Stimulated activated CD4-positive, alpha-beta T cell treated with anti-CD3 and anti-CD28 coated beads, Interleukin-2, amount 100 ng/mL, for 24 hours (primary cell): ENCODE measurements around the gene S100A7A.

Experiments used
- DNase-seq, 2 donors: peaks; one replicate each; pipeline ENCODE4 v3.0.0-alpha.2; 2020

S100A7A gene

DNA sequence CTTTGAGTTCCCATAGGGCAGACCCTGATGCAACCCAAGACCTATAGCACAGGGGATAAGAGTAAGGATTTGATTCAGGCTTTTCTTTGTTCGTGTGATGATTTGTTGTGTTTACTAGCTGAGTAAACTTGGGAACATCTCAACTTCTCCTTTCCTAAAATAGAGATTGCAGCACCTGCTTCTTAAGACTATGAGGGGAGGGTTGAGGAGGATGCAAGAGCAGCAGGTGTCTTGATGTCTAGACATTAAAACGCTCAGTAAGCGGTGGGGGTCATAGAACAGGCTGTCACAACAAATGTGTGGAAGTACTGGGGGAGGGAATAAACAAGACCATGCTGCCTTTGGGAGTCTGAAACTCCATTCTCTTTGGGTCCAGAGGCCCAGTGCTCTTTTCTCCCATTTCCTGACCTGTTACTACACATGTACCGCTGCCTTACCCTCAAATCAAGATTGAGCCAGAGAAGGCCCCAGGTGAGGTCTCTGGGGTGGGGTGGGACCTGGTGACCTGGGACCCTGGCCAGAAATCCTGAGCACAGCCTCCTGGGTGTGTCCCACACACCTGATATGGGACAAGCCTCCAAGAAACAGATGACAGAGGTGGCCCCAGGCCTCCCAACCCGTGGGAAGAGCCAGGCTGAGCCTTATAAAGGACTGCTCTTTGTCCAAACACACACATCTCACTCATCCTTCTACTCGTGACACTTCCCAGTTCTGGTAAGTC lies at the start of gene S100A7A:
TSS of gene S100A7A (plus strand) at position 671 of the 721 bp plus-strand sequence. CDS start 1,563 bp downstream, outside the sequence.
- no peak for DNase-seq

DNA sequence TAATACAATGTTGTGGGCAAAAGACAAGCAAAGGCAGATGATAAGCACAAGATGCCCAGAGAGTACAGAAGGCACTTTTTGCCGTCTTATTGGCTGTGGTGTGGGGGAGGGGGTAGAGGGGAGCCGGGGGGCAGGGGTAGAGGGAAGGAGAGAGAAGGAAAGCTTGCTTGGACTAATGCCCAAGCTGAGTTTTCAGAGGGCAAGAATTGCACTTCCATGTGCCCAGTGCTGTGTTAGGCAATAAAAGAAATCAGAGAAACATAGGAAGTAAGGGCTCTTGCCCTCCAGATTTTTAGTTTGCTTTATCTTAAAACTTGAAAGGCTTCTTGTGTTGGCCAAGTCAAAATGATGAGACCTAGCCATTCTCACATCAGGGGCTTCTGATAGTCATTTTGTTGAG lies 49.2 kb upstream of the S100A7A start:
- DNase-seq = no peak

DNA sequence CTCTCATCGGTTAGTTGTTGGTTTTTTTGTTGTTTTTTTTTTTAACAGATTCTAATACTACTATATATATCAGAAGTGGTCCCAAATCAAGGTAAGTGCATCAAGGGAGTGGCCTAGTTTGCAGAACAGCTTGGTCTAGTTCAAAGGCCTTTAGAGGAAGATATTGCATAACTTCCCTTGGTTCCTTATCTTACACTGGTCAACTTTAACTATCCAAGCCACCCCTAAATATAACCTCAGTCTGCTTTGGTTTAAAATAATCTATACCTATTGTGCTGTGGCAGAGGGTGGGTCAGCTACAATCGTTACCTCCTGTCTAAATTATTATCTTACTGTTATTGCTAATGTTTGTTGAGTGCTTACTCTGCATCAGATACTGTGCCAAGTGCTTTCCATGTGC lies 47.8 kb upstream of the S100A7A start:
- DNase-seq = no peak

DNA sequence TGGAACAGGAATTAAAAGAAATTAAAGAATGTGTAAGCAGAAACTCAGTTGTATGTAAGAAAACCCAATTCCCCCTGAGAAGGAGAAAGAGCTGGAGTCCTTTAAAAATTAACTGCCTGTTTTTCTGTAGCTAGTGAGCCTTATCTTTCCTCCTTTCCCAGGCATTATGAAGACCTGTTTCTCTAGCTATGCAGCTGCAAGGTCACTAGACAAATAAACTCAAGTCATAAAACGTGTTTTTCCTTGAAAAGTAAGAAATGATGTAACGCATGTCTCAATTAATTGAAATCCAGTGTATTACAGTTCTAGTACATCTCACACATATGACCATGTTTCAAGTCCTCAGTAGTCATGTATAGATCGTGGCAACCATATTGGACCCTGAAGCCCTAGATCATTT lies 46.2 kb upstream of the S100A7A start:
- no peak for DNase-seq

DNA sequence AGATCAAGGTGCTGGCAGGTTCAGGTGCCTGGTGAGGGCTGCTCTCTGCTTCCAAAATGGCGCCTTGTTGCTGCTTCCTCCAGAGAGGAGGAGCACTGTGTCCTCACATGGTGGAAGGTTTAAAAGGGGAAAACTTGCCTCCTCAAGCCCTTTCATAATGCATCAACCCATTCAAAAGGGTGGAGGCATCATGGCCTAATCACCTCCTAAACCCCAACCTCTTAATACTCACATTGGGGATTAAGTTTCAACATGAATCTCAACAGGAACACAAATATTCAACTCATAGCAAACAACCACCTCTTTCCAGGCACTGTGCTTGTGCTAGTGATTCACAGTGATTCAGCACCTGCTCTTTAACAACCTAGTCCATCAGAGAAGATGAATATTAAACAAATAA lies 45.1 kb upstream of the S100A7A start:
- no peak for DNase-seq

DNA sequence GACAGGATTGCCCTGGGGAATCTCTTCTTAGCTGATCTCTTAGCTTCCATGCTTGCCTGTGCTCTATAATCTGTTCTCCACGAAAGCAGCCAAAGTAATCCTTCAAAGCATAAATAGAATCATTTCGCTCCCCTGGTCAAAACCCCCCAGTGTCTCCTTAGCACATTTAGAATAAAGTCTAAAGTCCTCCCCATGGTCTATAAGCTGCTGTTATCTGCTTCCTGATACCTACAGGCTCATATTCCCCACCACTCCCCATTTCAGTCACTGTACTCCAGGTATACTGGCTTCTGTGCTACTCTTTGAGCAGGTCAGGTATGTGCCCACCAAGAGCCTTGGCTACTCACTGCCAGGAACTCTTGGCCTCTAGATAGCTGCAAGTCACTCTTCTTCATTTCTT lies 43.7 kb upstream of the S100A7A start:
- DNase-seq = no peak

DNA sequence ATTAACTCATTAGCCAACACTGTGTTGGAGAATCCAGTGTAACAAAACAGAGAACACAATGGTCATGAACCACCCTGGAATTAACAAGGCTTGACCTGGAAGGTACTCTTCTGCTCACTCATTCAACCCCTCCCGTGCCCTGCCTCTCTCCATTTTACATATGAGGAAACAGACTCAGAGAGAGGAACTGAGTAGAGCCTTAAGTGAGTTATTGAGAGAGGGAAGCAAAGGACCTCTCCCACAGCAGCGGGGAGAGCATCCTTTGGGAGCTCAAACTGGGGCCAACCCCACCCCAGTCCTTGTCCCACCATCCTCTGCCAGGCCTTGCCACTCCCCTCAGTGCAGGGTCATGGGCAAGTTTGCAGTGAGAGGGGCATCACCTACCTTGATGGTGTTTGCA lies 42.2 kb upstream of the S100A7A start:
- DNase-seq = no peak

DNA sequence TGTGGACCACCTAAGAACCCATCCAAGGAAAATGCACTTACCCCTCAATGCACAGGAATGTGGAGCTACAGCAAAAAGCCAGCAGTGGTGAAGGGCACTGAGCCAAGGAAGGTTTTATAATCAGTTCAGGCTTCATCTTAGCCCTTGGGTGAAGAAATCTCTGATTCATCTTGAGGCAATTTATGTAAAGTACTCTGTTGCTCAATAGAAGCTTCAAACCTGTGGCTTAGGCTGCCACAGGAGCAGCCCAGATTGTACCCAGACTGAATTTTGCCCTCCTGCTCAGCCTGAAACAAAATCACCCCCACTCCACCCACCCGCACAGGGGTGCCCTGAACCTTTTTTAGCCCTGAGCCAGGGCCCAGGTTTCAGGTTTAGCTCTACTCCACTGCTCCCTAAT lies 40.8 kb upstream of the S100A7A start, which contains the start of gene S100A12:
TSS of gene S100A12 (minus strand) at position 111 of the 400 bp plus-strand sequence. CDS start 1,029 bp downstream, outside the sequence.
- no peak for DNase-seq

DNA sequence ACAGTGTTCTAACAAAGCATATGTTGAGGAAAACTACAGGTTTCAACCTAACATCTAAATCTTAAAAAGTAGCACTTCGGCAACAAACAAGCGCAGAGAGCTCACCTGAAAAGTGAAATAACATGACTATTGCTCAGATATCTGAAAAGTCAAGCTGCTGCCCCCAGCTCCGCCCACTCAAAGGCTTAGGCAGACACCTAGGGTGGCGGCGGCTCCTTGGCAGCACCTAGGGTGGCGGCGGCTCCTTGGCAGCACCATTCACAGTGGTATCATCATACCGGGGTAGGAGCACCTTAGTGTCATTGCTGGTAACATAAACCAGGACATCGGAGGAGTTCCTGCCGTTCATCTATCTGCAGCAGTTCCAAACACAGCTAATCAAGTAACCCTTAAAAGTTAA lies 36.7 kb upstream of the S100A7A start:
- DNase-seq = no peak

DNA sequence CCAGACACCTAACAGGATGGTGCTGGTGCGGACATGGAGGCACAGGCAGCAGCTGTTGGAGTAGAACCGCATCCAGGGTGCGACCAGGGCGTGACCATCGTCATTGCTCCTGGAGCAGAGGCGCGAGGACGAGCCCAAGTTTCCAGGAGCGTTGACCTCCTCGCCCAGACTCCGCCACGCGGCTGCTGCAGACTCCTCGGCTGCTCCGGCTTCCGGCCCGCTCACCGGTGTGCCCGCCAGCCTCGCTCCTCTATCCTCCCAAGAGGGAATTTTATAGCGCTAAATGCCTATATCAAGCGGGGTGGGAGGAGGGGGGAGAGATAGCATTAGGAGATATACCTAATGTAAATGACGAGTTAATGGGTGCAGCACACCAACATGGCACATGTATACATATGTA lies 35.6 kb upstream of the S100A7A start:
- no peak for DNase-seq

DNA sequence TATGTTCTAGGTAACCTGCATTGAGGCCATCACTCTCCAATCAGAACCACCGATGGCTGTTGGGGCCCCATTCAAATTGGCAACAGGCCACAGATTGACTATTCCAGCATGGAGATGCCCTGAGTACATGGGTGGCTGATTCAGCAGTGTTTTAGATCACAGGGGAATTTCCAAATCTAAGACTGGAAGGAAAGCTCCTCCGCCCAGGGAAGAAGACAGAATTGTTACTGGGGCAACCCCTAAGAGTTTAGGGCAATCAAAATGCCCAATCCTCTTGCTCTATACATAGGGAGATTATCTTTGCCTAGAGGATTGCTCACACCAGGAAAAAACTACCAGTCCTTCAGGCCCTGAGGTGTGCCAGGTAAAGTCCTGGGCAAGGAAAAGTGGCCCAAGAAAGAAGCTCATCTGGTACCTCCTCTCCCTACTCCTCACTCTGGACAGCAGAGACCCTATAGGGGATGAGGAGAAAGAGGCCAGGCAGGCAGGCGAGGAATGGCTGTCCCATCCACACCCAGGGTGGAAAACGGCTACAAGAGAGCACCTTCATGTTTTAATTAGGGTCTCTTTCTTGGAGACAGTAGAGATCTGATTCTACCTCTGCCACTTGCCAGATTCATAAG lies 31.3 kb upstream of the S100A7A start:
- DNase-seq = no peak

DNA sequence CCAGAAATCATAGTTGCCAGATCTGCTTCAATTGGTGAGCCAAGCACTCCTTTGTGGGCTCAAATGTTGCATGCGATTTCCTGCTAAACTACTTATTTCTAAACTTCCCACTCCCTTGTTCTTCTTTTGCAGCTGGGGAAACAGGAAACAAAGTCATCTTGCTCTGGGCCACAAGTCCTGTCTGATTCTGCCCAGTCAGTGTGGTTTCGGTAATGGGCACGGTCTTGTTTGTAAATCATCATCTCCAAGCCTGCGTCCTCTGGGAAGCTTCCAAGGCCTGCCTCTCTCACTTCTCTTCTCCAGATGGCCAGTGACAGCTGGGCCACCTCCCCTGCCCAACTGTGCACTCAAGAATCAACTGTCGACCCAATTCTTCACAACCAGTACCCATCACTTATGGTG lies 29.8 kb upstream of the S100A7A start:
- DNase-seq = no peak

DNA sequence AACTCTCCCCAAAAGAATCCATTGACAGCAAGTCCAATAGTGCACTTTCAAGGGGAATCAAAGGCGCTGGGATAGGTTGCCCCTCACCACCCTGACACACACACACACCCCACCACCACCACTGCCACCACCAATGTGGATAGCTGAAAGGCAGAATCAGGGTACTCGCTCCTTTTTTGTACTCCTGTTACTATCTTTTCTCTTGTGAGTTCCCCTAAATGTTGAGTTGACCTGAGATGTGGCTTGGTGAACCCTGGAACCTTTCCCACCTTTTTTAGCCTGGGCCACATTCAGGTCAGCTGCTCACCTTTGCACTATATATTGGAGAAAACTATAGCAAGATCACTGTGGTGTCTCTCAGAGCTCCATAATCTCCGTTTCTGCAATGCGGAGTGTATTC lies 29.3 kb upstream of the S100A7A start:
- no peak for DNase-seq

DNA sequence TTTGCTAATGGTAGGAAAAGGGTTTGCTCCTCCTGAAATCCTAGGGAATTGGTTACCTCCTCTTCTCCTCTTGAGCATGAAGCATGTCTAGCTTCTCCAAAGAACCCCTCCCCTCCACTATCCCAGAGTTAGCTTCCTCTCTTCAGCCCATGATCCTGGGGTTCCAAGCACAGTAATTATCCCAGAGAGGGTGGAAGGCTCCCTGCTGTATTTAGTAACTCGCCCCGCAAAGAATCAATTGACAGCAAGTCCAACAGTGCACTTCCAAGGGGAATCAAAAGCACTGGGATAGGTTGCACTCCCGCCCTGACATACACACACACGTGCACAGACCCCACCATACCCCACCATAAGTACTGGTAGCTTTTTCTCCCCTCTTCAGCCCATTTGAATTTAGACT lies 28.5 kb upstream of the S100A7A start:
- DNase-seq = no peak

DNA sequence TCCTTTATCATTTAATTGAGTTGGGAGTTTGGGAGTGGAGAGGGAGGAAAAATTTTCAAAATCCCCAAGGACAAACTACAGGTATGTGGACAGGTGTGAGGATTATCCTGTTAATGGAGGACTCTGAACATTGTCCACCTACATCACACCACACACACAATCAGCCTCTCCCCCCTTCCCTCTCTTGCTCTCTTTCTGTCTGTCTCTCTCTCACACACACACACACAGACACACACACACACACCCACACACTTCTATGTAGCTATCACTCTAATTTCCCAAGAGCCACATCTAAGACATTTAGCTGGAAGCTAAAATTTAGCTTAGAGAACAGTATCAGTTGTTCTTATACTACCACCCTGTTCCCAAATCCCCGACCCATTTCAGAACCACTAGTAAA lies 26.9 kb upstream of the S100A7A start:
- no peak for DNase-seq

DNA sequence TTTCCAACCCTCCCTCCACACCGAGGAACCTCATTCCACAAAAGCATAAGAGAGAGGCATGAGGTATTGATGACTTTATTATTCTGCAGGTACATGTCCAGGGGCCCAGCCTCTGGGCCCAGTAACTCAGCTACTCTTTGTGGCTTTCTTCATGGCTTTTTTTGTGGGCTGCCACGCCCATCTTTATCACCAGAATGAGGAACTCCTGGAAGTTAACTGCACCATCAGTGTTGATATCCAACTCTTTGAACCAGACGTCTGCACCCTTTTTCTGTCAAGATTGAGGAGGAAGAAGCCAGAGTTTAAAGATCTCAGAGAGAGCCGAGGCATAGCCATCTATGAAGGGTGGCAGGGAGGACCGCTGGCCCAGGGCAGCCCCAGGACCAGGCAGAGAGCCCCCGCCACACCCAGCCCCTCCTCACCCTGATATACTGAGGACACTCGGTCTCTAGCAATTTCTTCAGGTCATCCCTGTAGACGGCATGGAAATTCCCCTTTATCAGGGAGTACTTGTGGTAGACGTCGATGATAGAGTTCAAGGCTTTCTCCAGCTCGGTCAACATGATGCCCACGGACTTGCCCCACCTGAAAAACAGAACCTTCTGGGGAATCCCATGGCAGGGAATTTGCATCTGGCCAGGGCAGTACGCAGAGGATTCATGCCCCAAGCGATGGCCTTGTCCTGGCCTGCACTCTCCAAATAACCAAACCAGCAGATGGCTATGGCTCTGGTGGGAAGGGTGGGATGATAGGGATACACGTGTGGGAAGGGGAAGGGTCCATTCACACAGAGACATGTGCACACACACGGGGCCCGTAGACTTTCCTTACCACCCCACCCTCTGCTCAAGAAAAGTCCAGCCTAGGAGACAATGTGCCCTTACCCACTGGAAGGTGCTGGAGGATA lies 26.1 kb upstream of the S100A7A start:
- no peak for DNase-seq

DNA sequence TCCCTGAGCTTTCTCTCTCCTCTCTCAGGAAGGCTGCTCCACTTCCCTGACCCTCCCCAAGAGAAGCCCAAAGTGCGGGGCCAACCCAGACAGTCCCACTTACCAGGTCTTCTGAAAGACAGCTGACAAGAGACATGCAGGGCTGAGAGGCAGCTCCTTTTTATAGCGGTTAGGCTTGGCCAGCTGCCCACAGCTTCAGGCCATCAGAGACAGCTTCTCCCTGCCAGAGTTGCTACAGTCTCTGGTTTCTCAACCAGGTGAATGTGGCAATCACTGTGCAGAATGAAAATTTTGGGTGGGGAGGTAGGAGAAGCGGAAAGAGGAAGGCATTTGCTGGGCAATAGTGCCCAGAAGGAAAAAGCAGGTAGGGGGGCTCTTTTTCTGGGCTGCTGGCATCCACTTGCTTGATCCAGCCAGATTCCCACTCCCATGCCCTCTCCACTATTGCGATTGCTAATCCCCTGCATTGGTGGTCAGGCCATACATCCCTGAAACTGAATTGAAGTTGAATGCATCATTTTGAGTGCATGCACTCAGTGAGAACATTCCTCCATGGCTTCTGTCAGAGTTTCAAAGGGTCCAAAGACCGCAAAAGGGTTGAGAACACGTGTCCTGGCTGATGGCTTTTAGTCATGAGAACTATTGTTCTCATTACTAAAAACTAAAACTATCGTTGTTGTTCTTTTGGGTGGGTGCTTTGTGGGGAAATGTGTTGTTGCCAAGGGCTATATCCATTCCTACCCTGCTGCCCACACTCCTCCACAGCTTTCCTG lies 25.2 kb upstream of the S100A7A start, which contains the start of gene S100A8:
TSS of gene S100A8 (minus strand) at position 136 of the 773 bp plus-strand sequence. CDS start 538 bp downstream, outside the sequence.
- DNase-seq = no peak

DNA sequence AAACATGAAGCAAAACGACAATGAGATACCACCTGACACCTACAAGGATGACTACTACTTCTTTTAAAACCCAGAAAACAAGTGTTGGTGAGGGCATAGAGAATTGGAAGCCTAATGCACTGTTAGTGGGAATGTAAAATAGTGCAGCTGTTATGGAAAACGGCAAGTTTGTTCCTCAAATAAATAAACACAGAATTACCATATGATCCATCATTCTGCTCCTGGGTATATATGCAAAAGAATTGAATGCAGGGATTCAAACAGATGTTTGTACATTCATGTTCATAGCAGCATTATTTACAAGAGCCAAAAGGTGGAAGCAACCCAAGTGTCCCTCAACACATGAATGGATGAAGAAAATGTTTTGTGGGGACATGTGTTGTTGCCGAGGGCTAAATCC lies 24.1 kb upstream of the S100A7A start:
- no peak for DNase-seq

DNA sequence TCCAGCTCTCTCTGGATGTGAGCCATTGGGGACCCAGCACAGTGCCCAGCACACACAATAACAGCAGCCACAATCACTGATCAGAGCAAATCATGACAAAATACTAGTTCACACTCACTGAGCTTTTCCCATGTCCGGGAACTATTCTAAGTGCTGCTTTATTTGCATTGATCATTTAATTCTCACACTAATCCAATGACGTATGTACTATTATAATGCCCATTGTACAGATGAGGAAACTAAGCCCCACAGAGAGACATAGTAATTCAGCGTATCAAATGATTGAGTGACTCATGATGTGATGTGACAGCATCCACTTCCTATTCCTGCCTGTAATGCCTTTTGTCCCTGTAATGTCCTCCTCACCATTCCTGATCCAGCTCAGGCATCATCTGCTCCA lies 23.5 kb upstream of the S100A7A start:
- DNase-seq = no peak

DNA sequence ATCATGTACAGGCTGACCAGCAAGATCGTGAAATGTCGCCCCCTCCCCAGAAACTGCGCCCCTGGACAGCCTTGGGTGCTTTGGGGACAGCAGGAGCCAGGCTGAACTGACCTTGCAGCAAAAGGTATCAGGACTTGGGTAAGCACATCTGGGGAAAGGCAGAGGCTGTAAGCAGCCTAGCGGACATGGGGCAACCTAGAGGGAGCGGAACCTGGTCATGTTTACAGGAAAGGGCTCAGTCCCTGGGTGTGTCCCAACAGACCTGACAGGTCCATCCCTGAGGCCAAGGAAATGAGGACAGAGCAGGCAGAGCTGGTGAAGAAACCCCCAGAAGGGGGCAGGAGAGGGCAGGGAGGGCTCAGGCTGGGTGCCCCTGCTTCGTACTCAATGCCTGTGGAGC lies 22.4 kb upstream of the S100A7A start:
- DNase-seq = no peak

DNA sequence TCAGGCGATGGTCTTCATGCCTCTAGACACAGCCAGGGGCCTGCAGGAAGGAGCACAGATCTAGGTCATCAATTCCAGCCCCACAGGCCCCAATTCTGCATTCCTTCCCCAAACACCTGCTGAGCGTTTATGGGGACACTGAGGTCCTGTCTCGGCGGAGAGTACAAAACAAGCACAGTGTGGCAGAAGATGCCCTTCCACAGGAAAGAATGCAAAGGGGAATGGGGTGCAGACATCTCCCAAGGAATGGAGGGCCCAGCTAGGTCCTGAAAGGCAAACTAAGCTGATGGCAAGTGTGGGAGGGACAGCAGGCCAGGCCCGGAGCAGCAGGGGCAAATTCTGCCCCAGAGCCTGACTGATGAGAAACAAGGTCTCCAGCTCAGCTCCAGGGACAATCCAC lies 21.9 kb upstream of the S100A7A start:
- DNase-seq = no peak

DNA sequence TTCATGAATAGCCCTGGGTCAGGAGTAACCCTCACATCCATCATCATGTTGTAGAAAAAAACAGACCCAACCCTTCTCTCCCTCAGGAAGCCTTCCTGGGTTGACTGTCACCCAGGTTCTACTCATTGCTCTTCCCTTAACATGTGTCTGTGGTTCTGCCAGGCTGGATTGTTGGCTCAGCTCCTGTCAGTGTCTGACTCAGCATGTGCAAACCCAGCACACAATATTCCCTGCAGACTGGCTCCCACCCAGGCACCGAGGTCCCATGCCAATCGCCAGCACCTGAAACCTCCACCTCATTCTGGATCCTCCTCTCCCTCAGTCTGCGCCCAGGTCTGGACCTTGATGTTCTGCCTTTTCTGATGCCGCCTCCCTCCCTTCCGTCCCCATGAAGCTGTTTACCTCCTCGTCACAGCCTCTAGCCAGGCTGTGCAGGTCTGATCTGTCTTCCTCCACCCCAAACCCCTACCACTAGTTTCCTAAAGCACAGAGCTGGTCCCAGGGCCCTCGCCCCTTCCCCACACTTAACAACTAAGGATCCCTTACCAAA lies 21.1 kb upstream of the S100A7A start:
- no peak for DNase-seq
